ENCODE data around the gene FMNL2. TPM values are rescaled to one million over a fixed set of nuclear protein-coding genes. Genes with fewer than 3 reads are reported as not detected.

Gene FMNL2
- total and polyA plus RNA-seq, 2 experiments from 2014 or later = 16.5 to 45.4 TPM

- H3K9me2 ChIP-seq (ENCODE audit: insufficient read depth) = no peaks in the 10 kb centered on the region
- H3F3A ChIP-seq (replicated peaks; ENCODE audit: low read depth) = no peaks in the 10 kb centered on the region
- H3K27me3 Mint-ChIP-seq (ENCODE audit: insufficient read depth, low read depth, poor library complexity) = no peaks in the 10 kb centered on the region
- H3K27ac Mint-ChIP-seq = no peak overlapping the region
- H3K4me1 Mint-ChIP-seq = no peaks in the 10 kb centered on the region
- H3K4me1 ChIP-seq (ENCODE audit: insufficient read depth) = no peaks in the 10 kb centered on the region
- no peaks in the 10 kb centered on the region for H3K79me2 ChIP-seq (replicated peaks; ENCODE audit: insufficient read depth)
- peaks cover 92% of the 10 kb centered on the region for H3K36me3 Mint-ChIP-seq (ENCODE audit: low read depth)
- H3K27me3 ChIP-seq (ENCODE audit: insufficient read depth) = no peaks in the 10 kb centered on the region
- H2AFZ ChIP-seq = no peak overlapping the region
- no peak overlapping the region for H3K4me3 Mint-ChIP-seq
- H3K9me3 Mint-ChIP-seq = no peaks in the 10 kb centered on the region
- H3K36me3 ChIP-seq (ENCODE audit: insufficient read depth) = peaks cover 86% of the 10 kb centered on the region
- H3K27ac ChIP-seq (ENCODE audit: low read depth) = no peak overlapping the region
- no peak overlapping the region for H3K4me2 ChIP-seq
- no peak for TF ChIP-seq ZNF331 (CRISPR knock-in tag; IDR thresholded peaks at IDR 0.05; ENCODE audit: low read depth)
- DNase-seq (ENCODE audit: low spot score) (no peak), ATAC-seq (no peak)
- peaks cover 8% of the 10 kb centered on the region; the same call in 1 of the 2 replicates for H4K20me1 ChIP-seq (replicated peaks; ENCODE audit: insufficient read depth)
- H3K4me3 ChIP-seq = no peak overlapping the region
Observed at GRCh38 chr2:152661076-152661475, 326.1 kb downstream of the FMNL2 start.

- peaks cover 89% of the 10 kb centered on the region for H3K36me3 Mint-ChIP-seq (ENCODE audit: low read depth)
- H3K4me3 Mint-ChIP-seq = no peak overlapping the region
- Histone ChIP-seq H3K4me1 (ENCODE audit: insufficient read depth) (no peaks in the 10 kb centered on the region), H3K36me3 (ENCODE audit: insufficient read depth) (peaks cover 77% of the 10 kb centered on the region), H3F3A (replicated peaks; ENCODE audit: low read depth) (no peaks in the 10 kb centered on the region), H2AFZ (no peak overlapping the region), H4K20me1 (replicated peaks; ENCODE audit: insufficient read depth) (peaks cover 10% of the 10 kb centered on the region; the same call in 1 of the 2 replicates), H3K79me2 (replicated peaks; ENCODE audit: insufficient read depth) (no peaks in the 10 kb centered on the region; the same call in 1 of the 2 replicates), H3K4me3 (no peak overlapping the region), H3K27me3 (ENCODE audit: insufficient read depth) (no peaks in the 10 kb centered on the region), H3K27ac (ENCODE audit: low read depth) (no peak overlapping the region), H3K9me2 (ENCODE audit: insufficient read depth) (no peaks in the 10 kb centered on the region), H3K4me2 (no peak overlapping the region)
- no peaks in the 10 kb centered on the region for H3K27me3 Mint-ChIP-seq (ENCODE audit: insufficient read depth, low read depth, poor library complexity)
- no peak for DNase-seq (ENCODE audit: low spot score)
- no peak overlapping the region for H3K27ac Mint-ChIP-seq
- no peak for ATAC-seq
- H3K9me3 Mint-ChIP-seq = no peaks in the 10 kb centered on the region
- no peaks in the 10 kb centered on the region for H3K4me1 Mint-ChIP-seq
- TF ChIP-seq JUNB (IDR thresholded peaks at IDR 0.05; ENCODE audit: unreplicated experiment) (no peak), REST (IDR thresholded peaks at IDR 0.05; ENCODE audit: unreplicated experiment) (no peak)
Observed at GRCh38 chr2:152664725-152665124, 329.8 kb downstream of the FMNL2 start.

DNA sequence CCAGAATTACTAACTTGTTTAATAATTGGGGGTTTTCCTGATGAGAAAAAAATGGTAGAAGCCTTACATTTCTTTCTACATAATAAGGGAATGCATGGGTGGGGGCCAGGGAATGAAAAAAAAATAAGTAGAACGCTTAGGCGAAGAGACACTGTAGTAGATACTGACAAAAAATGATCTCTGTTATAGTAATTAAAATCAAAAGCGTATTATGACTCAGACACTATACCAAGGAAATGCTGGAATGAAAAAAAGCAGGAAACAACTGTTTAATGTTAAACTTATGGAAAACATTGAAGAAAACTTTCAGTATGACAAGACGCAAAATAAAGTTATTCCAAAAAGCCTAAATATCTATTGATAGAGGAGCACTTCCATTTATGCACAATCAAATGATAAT, 339.4 kb downstream of the FMNL2 start:
- Histone ChIP-seq H3K27ac (ENCODE audit: low read depth) (no peak overlapping the region), H4K20me1 (replicated peaks; ENCODE audit: insufficient read depth) (peaks cover 9% of the 10 kb centered on the region; the same call in 1 of the 2 replicates), H3K4me2 (no peak overlapping the region), H3F3A (replicated peaks; ENCODE audit: low read depth) (no peaks in the 10 kb centered on the region), H3K36me3 (ENCODE audit: insufficient read depth) (peaks cover 91% of the 10 kb centered on the region), H3K27me3 (ENCODE audit: insufficient read depth) (no peaks in the 10 kb centered on the region), H2AFZ (no peak overlapping the region), H3K4me3 (no peak overlapping the region), H3K4me1 (ENCODE audit: insufficient read depth) (no peaks in the 10 kb centered on the region), H3K9me2 (ENCODE audit: insufficient read depth) (no peaks in the 10 kb centered on the region), H3K79me2 (replicated peaks; ENCODE audit: insufficient read depth) (peaks cover 4% of the 10 kb centered on the region; the same call in 1 of the 2 replicates)
- DNase-seq (ENCODE audit: low spot score) (no peak), ATAC-seq (no peak)
- Mint-ChIP-seq H3K4me1 (no peaks in the 10 kb centered on the region), H3K9me3 (no peaks in the 10 kb centered on the region), H3K27me3 (ENCODE audit: insufficient read depth, low read depth, poor library complexity) (no peaks in the 10 kb centered on the region), H3K27ac (no peak overlapping the region), H3K4me3 (no peak overlapping the region), H3K36me3 (ENCODE audit: low read depth) (peaks cover 78% of the 10 kb centered on the region)
- TF ChIP-seq REST (IDR thresholded peaks at IDR 0.05; ENCODE audit: unreplicated experiment) = no peak
- TF ChIP-seq ETS1 (IDR thresholded peaks at IDR 0.05) = no peak
